Measurements from ENCODE around the gene BACH1. TPM values are rescaled to one million over a fixed set of nuclear protein-coding genes. Genes with fewer than 3 reads are reported as not detected.
A peak's percentile ranks its signal among the peaks of the same experiment; 100 is the strongest.

The BACH1 gene
- total RNA-seq, 1 donor from 2014 or later, result 69.2 TPM

DNA sequence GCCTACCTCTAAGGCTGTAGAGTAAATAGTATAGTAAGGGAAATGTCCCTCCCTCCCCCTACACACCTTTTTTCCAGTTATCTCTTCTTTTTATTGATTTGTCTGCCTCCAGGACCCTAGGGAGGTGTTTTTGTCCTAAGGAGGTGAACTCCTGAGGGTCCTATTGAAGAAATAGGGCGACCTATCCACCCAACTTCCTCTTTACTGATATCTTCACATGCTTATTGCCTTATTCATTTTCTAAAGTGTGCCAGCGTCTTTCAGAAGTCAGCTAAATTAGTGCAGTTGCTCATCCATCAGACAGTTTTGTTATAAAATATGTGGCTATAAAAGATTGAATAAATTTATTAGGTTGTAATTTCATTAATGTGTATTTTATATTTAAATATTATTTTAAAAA, 5.9 kb downstream of the BACH1 start:
- Mint-ChIP-seq H3K27ac (ENCODE audit: unreplicated experiment) (no peak overlapping the region), H3K4me1 (peaks cover 54% of the 10 kb centered on the region), H3K27me3 (ENCODE audit: low read depth) (no peaks in the 10 kb centered on the region), H3K36me3 (ENCODE audit: low read depth) (peaks cover 2% of the 10 kb centered on the region), H3K4me3 (peak overlapping the region; percentile 21), H3K9me3 (peaks cover 2% of the 10 kb centered on the region)
- TF ChIP-seq, protein P1, sequence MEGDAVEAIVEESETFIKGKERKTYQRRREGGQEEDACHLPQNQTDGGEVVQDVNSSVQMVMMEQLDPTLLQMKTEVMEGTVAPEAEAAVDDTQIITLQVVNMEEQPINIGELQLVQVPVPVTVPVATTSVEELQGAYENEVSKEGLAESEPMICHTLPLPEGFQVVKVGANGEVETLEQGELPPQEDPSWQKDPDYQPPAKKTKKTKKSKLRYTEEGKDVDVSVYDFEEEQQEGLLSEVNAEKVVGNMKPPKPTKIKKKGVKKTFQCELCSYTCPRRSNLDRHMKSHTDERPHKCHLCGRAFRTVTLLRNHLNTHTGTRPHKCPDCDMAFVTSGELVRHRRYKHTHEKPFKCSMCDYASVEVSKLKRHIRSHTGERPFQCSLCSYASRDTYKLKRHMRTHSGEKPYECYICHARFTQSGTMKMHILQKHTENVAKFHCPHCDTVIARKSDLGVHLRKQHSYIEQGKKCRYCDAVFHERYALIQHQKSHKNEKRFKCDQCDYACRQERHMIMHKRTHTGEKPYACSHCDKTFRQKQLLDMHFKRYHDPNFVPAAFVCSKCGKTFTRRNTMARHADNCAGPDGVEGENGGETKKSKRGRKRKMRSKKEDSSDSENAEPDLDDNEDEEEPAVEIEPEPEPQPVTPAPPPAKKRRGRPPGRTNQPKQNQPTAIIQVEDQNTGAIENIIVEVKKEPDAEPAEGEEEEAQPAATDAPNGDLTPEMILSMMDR (conservative IDR thresholded peaks at IDR 0.05), result no peak
- no peak for DNase-seq (ENCODE audit: low read depth, low spot score)

DNA sequence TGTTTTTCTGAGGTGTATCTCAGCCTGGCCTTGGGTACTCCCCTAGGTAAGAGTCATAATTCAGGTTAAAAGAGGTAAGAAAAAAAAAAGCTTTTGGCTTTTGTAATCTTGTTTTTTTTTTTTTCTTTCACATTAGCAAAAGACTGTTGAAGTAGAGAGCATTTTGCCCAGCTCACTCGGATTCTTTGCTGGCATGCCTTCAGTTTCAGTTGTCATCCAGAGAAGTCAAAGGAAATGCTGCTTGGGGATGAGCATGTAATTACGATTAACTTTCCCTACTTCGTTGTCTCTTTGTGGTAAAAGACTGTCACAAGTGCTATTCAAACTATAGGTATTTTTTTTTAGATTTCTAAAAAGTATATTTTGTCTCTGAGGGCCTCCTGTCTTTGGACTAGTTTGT, 6.3 kb downstream of the BACH1 start:
- no peak overlapping the region for H3K27ac Mint-ChIP-seq (ENCODE audit: unreplicated experiment)
- no peak overlapping the region for H3K4me3 Mint-ChIP-seq
- peaks cover 2% of the 10 kb centered on the region for H3K36me3 Mint-ChIP-seq (ENCODE audit: low read depth)
- peaks cover 49% of the 10 kb centered on the region for H3K4me1 Mint-ChIP-seq
- peaks cover 2% of the 10 kb centered on the region for H3K9me3 Mint-ChIP-seq
- TF ChIP-seq, protein P1 (conservative IDR thresholded peaks at IDR 0.05), result no peak
- H3K27me3 Mint-ChIP-seq (ENCODE audit: low read depth), result no peaks in the 10 kb centered on the region
- no peak for DNase-seq (ENCODE audit: low read depth, low spot score)

DNA sequence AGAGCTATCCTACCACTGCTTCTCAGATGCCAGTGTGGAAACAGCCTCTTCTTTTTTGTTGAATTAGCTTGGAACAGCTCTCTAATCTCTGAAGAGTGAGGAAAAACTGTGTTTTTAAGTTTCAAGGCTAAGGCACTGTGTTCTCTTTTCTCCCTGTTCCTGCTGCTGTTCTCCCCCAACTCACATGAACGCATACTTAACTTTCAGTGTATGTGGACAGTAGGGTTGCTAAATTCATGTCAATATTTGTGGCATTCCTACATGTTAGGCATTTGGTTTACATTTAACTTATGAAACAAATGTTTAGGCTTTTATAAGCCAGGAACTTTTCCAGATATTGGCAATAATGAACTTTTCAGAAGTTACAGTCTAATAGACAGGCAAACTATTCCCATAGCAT, 6.8 kb downstream of the BACH1 start:
- peaks cover 5% of the 10 kb centered on the region for H3K9me3 Mint-ChIP-seq
- no peaks in the 10 kb centered on the region for H3K27me3 Mint-ChIP-seq (ENCODE audit: low read depth)
- peaks cover 44% of the 10 kb centered on the region for H3K4me1 Mint-ChIP-seq
- H3K4me3 Mint-ChIP-seq, result no peak overlapping the region
- no peak for DNase-seq (ENCODE audit: low read depth, low spot score)
- no peak overlapping the region for H3K27ac Mint-ChIP-seq (ENCODE audit: unreplicated experiment)
- TF ChIP-seq, protein P1 (conservative IDR thresholded peaks at IDR 0.05), result no peak
- H3K36me3 Mint-ChIP-seq (ENCODE audit: low read depth), result peaks cover 6% of the 10 kb centered on the region

DNA sequence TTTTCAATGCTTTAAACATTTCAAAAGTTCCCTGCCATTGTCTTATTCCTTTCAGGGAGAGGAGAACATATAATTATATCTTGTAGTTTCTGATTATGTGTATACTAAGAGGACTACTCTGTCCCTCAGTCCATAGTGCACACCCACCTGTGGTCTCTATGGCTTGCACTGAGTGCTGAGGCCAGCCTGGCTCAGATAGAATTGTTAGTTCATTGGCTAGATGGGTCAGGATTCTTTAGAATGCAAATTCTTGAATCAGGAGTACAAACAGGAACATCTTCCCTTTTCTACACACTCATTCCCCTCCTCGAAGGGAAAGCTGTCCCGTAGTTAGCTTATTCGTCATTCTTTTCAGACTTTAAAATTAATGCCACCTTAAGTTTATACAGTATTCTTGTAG, 8.2 kb downstream of the BACH1 start:
- TF ChIP-seq, protein P1 (conservative IDR thresholded peaks at IDR 0.05), result no peak
- Mint-ChIP-seq H3K4me3 (no peak overlapping the region), H3K36me3 (ENCODE audit: low read depth) (peaks cover 15% of the 10 kb centered on the region), H3K27me3 (ENCODE audit: low read depth) (no peaks in the 10 kb centered on the region), H3K4me1 (peaks cover 33% of the 10 kb centered on the region), H3K27ac (ENCODE audit: unreplicated experiment) (no peak overlapping the region), H3K9me3 (peaks cover 6% of the 10 kb centered on the region)
- DNase-seq (ENCODE audit: low read depth, low spot score), result no peak

DNA sequence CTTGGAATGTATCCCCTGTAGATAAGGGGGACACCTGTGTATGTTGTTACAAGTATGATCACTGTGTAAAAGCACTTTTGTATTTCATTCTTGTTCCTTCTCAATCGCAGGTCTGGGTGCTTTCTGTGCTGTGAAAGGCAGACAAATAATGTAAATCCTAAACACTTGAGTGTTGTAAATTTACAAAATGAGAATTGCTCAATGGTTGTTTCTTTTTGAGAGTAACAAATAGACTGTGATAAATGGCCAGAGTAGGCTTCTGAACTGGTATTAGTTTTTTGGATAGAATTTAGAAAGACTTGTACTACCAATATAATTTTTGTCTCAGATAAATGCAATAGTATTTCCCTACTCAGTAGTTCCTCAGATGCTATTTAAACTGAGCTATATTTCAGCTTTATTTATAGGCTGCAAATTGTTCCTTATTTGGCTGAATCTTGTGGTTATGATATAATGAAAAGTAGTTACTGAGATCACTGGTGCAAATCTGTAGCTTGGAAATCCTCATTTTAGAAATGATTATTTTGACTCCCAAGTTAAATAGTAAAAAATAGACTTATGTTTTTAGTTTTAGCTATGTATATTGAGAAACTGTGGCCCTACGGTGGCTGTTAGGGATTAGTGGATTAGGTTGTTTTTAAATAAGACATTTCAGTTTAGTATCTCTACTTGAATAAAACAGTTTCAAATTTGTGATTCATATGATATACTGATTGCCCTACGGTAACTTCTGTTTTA, 9.2 kb downstream of the BACH1 start:
- DNase-seq (ENCODE audit: low read depth, low spot score), result no peak
- no peaks in the 10 kb centered on the region for H3K27me3 Mint-ChIP-seq (ENCODE audit: low read depth)
- peaks cover 8% of the 10 kb centered on the region for H3K9me3 Mint-ChIP-seq
- TF ChIP-seq, protein P1 (conservative IDR thresholded peaks at IDR 0.05), result no peak
- peaks cover 20% of the 10 kb centered on the region for H3K36me3 Mint-ChIP-seq (ENCODE audit: low read depth)
- H3K27ac Mint-ChIP-seq (ENCODE audit: unreplicated experiment), result no peak overlapping the region
- H3K4me3 Mint-ChIP-seq, result no peak overlapping the region
- H3K4me1 Mint-ChIP-seq, result peaks cover 25% of the 10 kb centered on the region

Data from neural crest cell (in vitro differentiated cells).